Thyroid gland (tissue), 4 donors: ENCODE measurements around the gene TRPT1. TPM values are rescaled to one million over a fixed set of nuclear protein-coding genes. Genes with fewer than 3 reads are reported as not detected.
A peak's percentile ranks its signal among the peaks of the same experiment; 100 is the strongest.

ENCODE experiments used
- DNase-seq, 2 donors: peaks; one replicate each; pipeline ENCODE4 v3.0.0-alpha.2; 2019
- H3K27ac ChIP-seq, 3 donors: fragments of 200-600 bp; sonication (generic); 1 replicate in 2 of 3; 2 replicates in 1 of 3; pipeline ENCODE4 v1.5.1; 2016 to 2019; ENCODE audit warnings: mild to moderate bottlenecking in 1 of 3, moderate library complexity in 1 of 3
- H3K27me3 ChIP-seq: fragments of 200-600 bp; sonication (generic); one replicate; pipeline ENCODE4 v1.5.1; 2019
- H3K36me3 ChIP-seq, 2 donors: fragments of 200-600 bp; sonication (generic); one replicate each; pipeline ENCODE4 v1.5.1; 2016 to 2019
- H3K4me1 ChIP-seq, 2 donors: fragments of 200-600 bp; sonication (generic); one replicate each; pipeline ENCODE4 v1.5.1; 2017 to 2019
- H3K4me3 ChIP-seq, 3 donors: fragments of 200-600 bp; sonication (generic); replicated peaks in 1 of 3; 1 replicate in 2 of 3; 2 replicates in 1 of 3; pipeline ENCODE4 v1.5.1; 2016; ENCODE audit warnings: mild to moderate bottlenecking in 1 of 3
- H3K9me3 ChIP-seq: fragments of 200-600 bp; sonication (generic); one replicate; pipeline ENCODE4 v1.5.1; 2017
- CTCF ChIP-seq, 6 experiments: fragments of 200-600 bp in 3 of 6; fragments of 450-650 bp in 3 of 6; sonication (generic) in 3 of 6; IDR thresholded peaks; one replicate each; pipeline ENCODE4 v1.5.1; 2016 to 2019; ENCODE audit warnings: antibody characterized with exemption in 6 of 6, mild to moderate bottlenecking in 2 of 6, inconsistent platforms in 1 of 6, moderate library complexity in 1 of 6
- POLR2A ChIP-seq, 2 donors: fragments of 450-650 bp; IDR thresholded peaks; one replicate each; pipeline ENCODE4 v1.6.1; 2017; ENCODE audit warnings: antibody characterized with exemption in 2 of 2, mild to moderate bottlenecking in 2 of 2, moderate library complexity in 1 of 2
- WGBS, 2 donors: methylation state at CpG; one replicate each; pipeline ENCODE4 v1.1.5; 2017; 5-methylcytosine and 5-hydroxymethylcytosine counted together
- intact Hi-C: fragments of 100-400 bp; cut with DNase I; formaldehyde crosslinking; loops from one replicate; pipeline ENCODE4 v1.15.1; 2023
- total RNA-seq, 4 donors: library from RNA; depleted of rRNA; stranded (reverse); fragments of >200 nt; gene quantifications; one replicate each; pipeline ENCODE4 v1.2.3, GENCODE V29; 2016

The TRPT1 gene
- total RNA-seq, 4 donors from 2014 or later = 50.5 to 90.8 (median 65.9) TPM

- H3K9me3 ChIP-seq = no peaks in the 10 kb centered on the region
- no peak overlapping the region for H3K27ac ChIP-seq
- no peak for DNase-seq
- H3K36me3 ChIP-seq = peaks cover 12 to 20% of the 10 kb centered on the region in 2 donors
- no peak for TF ChIP-seq CTCF (IDR thresholded peaks at IDR 0.05)
- TF ChIP-seq POLR2A (IDR thresholded peaks at IDR 0.05) = no peak
- no peak overlapping the region for H3K4me3 ChIP-seq
- H3K4me1 ChIP-seq = peaks cover 15 to 18% of the 10 kb centered on the region in 2 donors
- H3K27me3 ChIP-seq = no peaks in the 10 kb centered on the region
- WGBS, 2 donors = 90% methylated on average over 12 of the region's 15 CpGs; no CpG with 5 or more reads in 1 of the 2 donors
- intact Hi-C loops = no loop called here
These were observed 30.3 kb upstream of the TRPT1 start for GRCh38 chr11:64256300-64256699.

GRCh38 chr11:64255135-64256128 lies 29.4 kb upstream of the TRPT1 start:
- intact Hi-C loops = no loop called here
- no peak overlapping the region for H3K27ac ChIP-seq
- no peak for DNase-seq
- H3K36me3 ChIP-seq = peaks cover 12 to 20% of the 10 kb centered on the region in 2 donors
- H3K4me3 ChIP-seq = no peak overlapping the region
- H3K4me1 ChIP-seq = peaks cover 22 to 25% of the 10 kb centered on the region in 2 donors
- TF ChIP-seq CTCF (IDR thresholded peaks at IDR 0.05) (no peak), POLR2A (IDR thresholded peaks at IDR 0.05) (no peak)
- WGBS, 2 donors = 95 to 98% methylated on average over 29 to 30 of the region's 35 CpGs
- H3K27me3 ChIP-seq = no peaks in the 10 kb centered on the region
- H3K9me3 ChIP-seq = no peaks in the 10 kb centered on the region

- Histone ChIP-seq H3K27ac (no peak overlapping the region), H3K4me1 (peaks cover 25% of the 10 kb centered on the region in 2 donors), H3K36me3 (peaks cover 11 to 20% of the 10 kb centered on the region in 2 donors), H3K9me3 (no peaks in the 10 kb centered on the region), H3K27me3 (no peaks in the 10 kb centered on the region), H3K4me3 (no peak overlapping the region)
- no peak for DNase-seq
- TF ChIP-seq POLR2A (IDR thresholded peaks at IDR 0.05) = no peak
- TF ChIP-seq CTCF (IDR thresholded peaks at IDR 0.05) = no peak
- intact Hi-C loops = no loop called here
- 89 to 96% methylated on average over 6 to 7 of the region's 7 CpGs for WGBS, 2 donors
These were observed 28.3 kb upstream of the TRPT1 start for GRCh38 chr11:64254326-64254725.

GRCh38 chr11:64253481-64253880 lies 27.5 kb upstream of the TRPT1 start:
- peaks cover 25% of the 10 kb centered on the region in 2 donors for H3K4me1 ChIP-seq
- WGBS, 2 donors = 69 to 76% methylated on average over 4 to 5 of the region's 5 CpGs
- no peaks in the 10 kb centered on the region for H3K9me3 ChIP-seq
- H3K27ac ChIP-seq = no peak overlapping the region
- intact Hi-C loops = no loop called here
- no peaks in the 10 kb centered on the region for H3K27me3 ChIP-seq
- no peak for TF ChIP-seq CTCF (IDR thresholded peaks at IDR 0.05)
- TF ChIP-seq POLR2A (IDR thresholded peaks at IDR 0.05) = no peak
- H3K36me3 ChIP-seq = peaks cover 4 to 12% of the 10 kb centered on the region in 2 donors
- peak; percentile 45 to 54 for DNase-seq
- H3K4me3 ChIP-seq = no peak overlapping the region

GRCh38 chr11:64253043-64253442 lies 27.1 kb upstream of the TRPT1 start:
- H3K4me3 ChIP-seq = no peak overlapping the region
- H3K27ac ChIP-seq = peak overlapping the region in 1 of 3 donors; percentile 36
- peaks cover 25% of the 10 kb centered on the region in 2 donors for H3K4me1 ChIP-seq
- intact Hi-C loops = no loop called here
- no peak for DNase-seq
- H3K9me3 ChIP-seq = no peaks in the 10 kb centered on the region
- H3K27me3 ChIP-seq = no peaks in the 10 kb centered on the region
- 80 to 89% methylated on average over 3 to 8 of the region's 8 CpGs for WGBS, 2 donors
- no peak for TF ChIP-seq POLR2A (IDR thresholded peaks at IDR 0.05)
- TF ChIP-seq CTCF (IDR thresholded peaks at IDR 0.05) = no peak
- H3K36me3 ChIP-seq = peaks cover 0 to 9% of the 10 kb centered on the region in 2 donors
